HepG2 (cell line): Measurements from ENCODE around the gene PRR36. TPM values are rescaled to one million over a fixed set of nuclear protein-coding genes. Genes with fewer than 3 reads are reported as not detected.

Source experiments
- ATAC-seq: fragments of 200-7000 bp; cut with Tn5 transposase; 3 replicates; pipeline ENCODE4 v1.9.1; 2020; ENCODE audit warnings: mild to moderate bottlenecking, moderate library complexity
- BruUV-seq: library from RNA; stranded (reverse); fragments of 400-500 nt; replicated peaks from 2 replicates; lab custom pipeline; 2021; lab: Mats Ljungman, UMichigan
- CTCF ChIA-PET: fragments of 300-600 bp; formaldehyde crosslinking; extraction: SDS; loops from one replicate; lab custom pipeline; 2021; ENCODE audit warnings: low total read pairs, inconsistent platforms, low intra/inter-chr PET ratio; lab: Yijun Ruan, JAX
- POLR2A ChIA-PET: fragments of 350-600 bp; sonication (Branson Sonifier 250); formaldehyde crosslinking; loops from one replicate; lab custom pipeline; 2020; ENCODE audit warnings: antibody characterized with exemption, inconsistent platforms; lab: Yijun Ruan, JAX
- DNase-seq: peaks from one replicate; pipeline ENCODE4 v3.0.0-alpha.2; 2015; ENCODE audit warnings: low spot score
- FAIRE-seq: peaks from 3 replicates; lab custom pipeline; 2011; peaks lifted over from hg19 to GRCh38; lab: Jason Lieb, UNC
- H2AFZ ChIP-seq: one replicate; pipeline ENCODE4 v1.6.1; 2011; ENCODE audit warnings: low read length, inconsistent platforms
- H3K27ac ChIP-seq: fragments of 300-600 bp; 3 replicates; pipeline ENCODE4 v1.8.0; 2011; ENCODE audit warnings: mixed run types, mild to moderate bottlenecking, mixed read lengths, low read length, inconsistent platforms; ENCODE audit not compliant: insufficient read depth; ENCODE audit errors: extremely low read length
- H3K27me3 ChIP-seq, 2 experiments: fragments of 200-600 bp in 1 of 2; 2 replicates in 1 of 2; 3 replicates in 1 of 2; pipeline versions ENCODE4 v1.6.0 to v1.8.0; 2011; ENCODE audit warnings: low read length in 2 of 2, mild to moderate bottlenecking in 2 of 2, moderate library complexity in 2 of 2, inconsistent platforms in 1 of 2; ENCODE audit not compliant: insufficient read depth in 2 of 2, control insufficient read depth in 1 of 2
- H3K36me3 ChIP-seq, 2 experiments: fragments of 200-600 bp in 1 of 2; replicated peaks in 1 of 2; 2 replicates in 1 of 2; 3 replicates in 1 of 2; pipeline versions ENCODE4 v1.5.1 to v1.8.0; 2011; ENCODE audit warnings: low read length in 2 of 2, inconsistent platforms in 1 of 2; ENCODE audit not compliant: insufficient read depth in 2 of 2, control insufficient read depth in 1 of 2
- H3K4me1 ChIP-seq: 2 replicates; pipeline ENCODE4 v1.5.1; 2012; ENCODE audit warnings: low read length, inconsistent platforms; ENCODE audit not compliant: insufficient read depth
- H3K4me2 ChIP-seq: 2 replicates; pipeline ENCODE4 v1.6.0; 2011; ENCODE audit warnings: low read depth, low read length, inconsistent platforms
- H3K4me3 ChIP-seq, 3 experiments: fragments of 200-600 bp in 1 of 3; sonication (generic), shearing (Covaris generic) in 1 of 3; replicated peaks in 1 of 3; 2 replicates each; pipeline ENCODE4 v1.5.1; 2011 to 2016; ENCODE audit warnings: low read length in 3 of 3, inconsistent platforms in 2 of 3, low read depth in 2 of 3, mild to moderate bottlenecking in 2 of 3, control low read depth in 1 of 3, mixed read lengths in 1 of 3; ENCODE audit not compliant: insufficient read depth in 1 of 3
- H3K79me2 ChIP-seq: one replicate; pipeline ENCODE4 v1.6.1; 2011; ENCODE audit warnings: low read length, inconsistent platforms; ENCODE audit not compliant: insufficient read depth
- H3K9ac ChIP-seq: 2 replicates; pipeline ENCODE4 v1.6.0; 2011; ENCODE audit warnings: mild to moderate bottlenecking, low read depth, low read length, inconsistent platforms; ENCODE audit not compliant: insufficient read depth
- H3K9me3 ChIP-seq: 2 replicates; pipeline ENCODE4 v1.5.1; 2012; ENCODE audit warnings: mild to moderate bottlenecking, low read length
- H4K20me1 ChIP-seq: 2 replicates; pipeline ENCODE4 v1.6.0; 2011; ENCODE audit warnings: inconsistent platforms, mild to moderate bottlenecking, low read length, moderate library complexity; ENCODE audit not compliant: insufficient read depth
- AGO1 ChIP-seq: fragments of 200-400 bp; formaldehyde crosslinking; IDR thresholded peaks from 2 replicates; pipeline ENCODE4 v1.6.1; 2017; ENCODE audit warnings: mild to moderate bottlenecking, low read depth, low read length, moderate library complexity; ENCODE audit not compliant: poor library complexity, severe bottlenecking
- BCLAF1 ChIP-seq: fragments of 450-650 bp; IDR thresholded peaks from 2 replicates; pipeline ENCODE4 v1.6.1; 2017; ENCODE audit warnings: mild to moderate bottlenecking
- GATA4 ChIP-seq: sonication (generic); IDR thresholded peaks from 2 replicates; pipeline ENCODE4 v1.6.1; 2016; ENCODE audit warnings: antibody characterized with exemption, low read depth, borderline replicate concordance
- PTBP1 ChIP-seq: fragments of 200-400 bp; formaldehyde crosslinking; IDR thresholded peaks from 2 replicates; pipeline ENCODE4 v1.6.1; 2018; ENCODE audit warnings: low read length, low read depth; ENCODE audit not compliant: poor library complexity, severe bottlenecking
- RBM22 ChIP-seq: fragments of 200-400 bp; formaldehyde crosslinking; optimal IDR thresholded peaks from 2 replicates; pipeline ENCODE3; 2017; ENCODE audit warnings: mild to moderate bottlenecking, low read length, moderate library complexity
- SKIL ChIP-seq: sonication (generic); formaldehyde crosslinking; IDR thresholded peaks from 2 replicates; pipeline ENCODE4 v1.8.0; 2022; ENCODE audit warnings: missing genetic modification reagents, mild to moderate bottlenecking, moderate library complexity, borderline replicate concordance
- TBX2 ChIP-seq: sonication (generic); formaldehyde crosslinking; IDR thresholded peaks from 2 replicates; pipeline ENCODE4 v1.5.0; 2020; ENCODE audit warnings: missing genetic modification reagents, mild to moderate bottlenecking, borderline replicate concordance
- TBX3 ChIP-seq: fragments of 450-650 bp; IDR thresholded peaks from 2 replicates; pipeline ENCODE4 v1.6.1; 2017; ENCODE audit warnings: antibody characterized with exemption, mild to moderate bottlenecking, inconsistent platforms, borderline replicate concordance
- ZBTB7B ChIP-seq: sonication (generic); formaldehyde crosslinking; IDR thresholded peaks from 2 replicates; pipeline ENCODE4 v1.4.0; 2020; ENCODE audit warnings: missing genetic modification reagents
- ZMYM3 ChIP-seq: sonication (generic); formaldehyde crosslinking; IDR thresholded peaks from 2 replicates; pipeline ENCODE4 v1.5.1; 2020; ENCODE audit warnings: mild to moderate bottlenecking, missing genetic modification reagents
- ZNF180 ChIP-seq: sonication (generic); formaldehyde crosslinking; IDR thresholded peaks from 2 replicates; pipeline ENCODE4 v1.4.0; 2020; ENCODE audit warnings: low read depth, missing genetic modification reagents, borderline replicate concordance
- ZNF333 ChIP-seq: sonication (generic); formaldehyde crosslinking; IDR thresholded peaks from 2 replicates; pipeline ENCODE4 v1.4.0; 2020; ENCODE audit warnings: mild to moderate bottlenecking, missing genetic modification reagents, borderline replicate concordance
- ZNF619 ChIP-seq: sonication (generic); formaldehyde crosslinking; IDR thresholded peaks from 2 replicates; pipeline ENCODE4 v1.4.0; 2020; ENCODE audit warnings: mild to moderate bottlenecking, missing genetic modification reagents
- ZNF768 ChIP-seq: sonication (generic); formaldehyde crosslinking; IDR thresholded peaks from 2 replicates; pipeline ENCODE4 v1.4.0; 2020; ENCODE audit warnings: missing genetic modification reagents
- WGBS: methylation state at CpG from one replicate; pipeline ENCODE4 v1.1.6; 2017; ENCODE audit warnings: low lambda C conversion rate; 5-methylcytosine and 5-hydroxymethylcytosine counted together
- in situ Hi-C: cut with HindIII; loops from 2 replicates; pipeline ENCODE4 v1.10.0; 2017; ENCODE audit warnings: low pct_unique_long_range_greater_than_20kb; ENCODE audit not compliant: extremely low pct_ligation_motif_present
- intact Hi-C: fragments of 100-400 bp; cut with micrococcal nuclease; formaldehyde crosslinking; loops from one replicate; pipeline ENCODE4 v1.10.0; 2022; ENCODE audit not compliant: unreplicated experiment
- polyA plus RNA-seq, 8 experiments: library from polyadenylated mRNA; depleted of rRNA in 3 of 8; stranded (reverse) in 7 of 8; unstranded in 1 of 8; fragments of >200 nt; fragmentation: Illumina TruSeq in 4 of 8; extraction: Trizol in 4 of 8; gene quantifications; 2 replicates each; pipeline versions ENCODE4 v1.2.1 to v1.2.3, GENCODE V29; 2011 to 2016; ENCODE audit warnings: low read depth in 4 of 8, missing spikeins in 1 of 8, mixed read lengths in 1 of 8; ENCODE audit not compliant: insufficient read depth in 1 of 8
- total RNA-seq, 5 experiments: library from RNA; depleted of rRNA; stranded (reverse); fragments of >200 nt; fragmentation: Illumina TruSeq; extraction: Trizol; gene quantifications; 2 replicates each; pipeline ENCODE4 v1.2.3, GENCODE V29; 2016; ENCODE audit warnings: low read depth in 1 of 5

The PRR36 gene
- total and polyA plus RNA-seq, 2 of the 13 experiments (the other 11 are each of a cell fraction or from before 2014, with no cell fraction given), result 0.07 to 0.17 TPM

GRCh38 chr19:7845390-7846154 lies 28.6 kb downstream of the PRR36 start:
- ChIA-PET CTCF (no interaction called here), POLR2A (no interaction called here)
- Histone ChIP-seq H3K36me3 (no peaks in the 10 kb centered on the region), H3K4me3 (no peak overlapping the region), H4K20me1 (no peaks in the 10 kb centered on the region), H3K9me3 (no peaks in the 10 kb centered on the region), H3K79me2 (no peaks in the 10 kb centered on the region), H3K27ac (no peak overlapping the region), H3K4me2 (peak overlapping the region; percentile 56; the same call in 1 of the 2 replicates), H3K4me1 (peaks cover 27% of the 10 kb centered on the region), H3K9ac (no peak overlapping the region), H2AFZ (no peak overlapping the region), H3K27me3 (peaks cover 0 to 5% of the 10 kb centered on the region in 2 experiments; a peak in 2 of 5 replicates)
- DNase-seq (no peak), FAIRE-seq (no peak), ATAC-seq (no peak)
- in situ Hi-C loops (no loop called here), intact Hi-C loops (no loop called here)
- TF ChIP-seq ZNF768 (CRISPR knock-in tag) (peak; percentile 99), AGO1 (no peak), ZNF180 (CRISPR knock-in tag) (no peak), RBM22 (no peak), PTBP1 (no peak), ZNF333 (CRISPR knock-in tag) (no peak), GATA4 (no peak), ZNF619 (CRISPR knock-in tag) (no peak), ZBTB7B (no peak), TBX3 (no peak), TBX2 (CRISPR knock-in tag) (no peak), SKIL (no peak), ZMYM3 (CRISPR knock-in tag) (peak; percentile 79; the same call in 1 of the 2 replicates), BCLAF1 (no peak)
- no TSS peak for BruUV-seq
- WGBS, result 61% methylated on average over 9 of the region's 20 CpGs
